Occipital lobe (tissue), 2 donors: ENCODE measurements around the gene CELSR1. TPM values are rescaled to one million over a fixed set of nuclear protein-coding genes. Genes with fewer than 3 reads are reported as not detected.
"Not testable (repeated sequence)": the region's sequence is repeated elsewhere in the genome, so short reads cannot be mapped to it uniquely, and the experiment has no call there.

Experiments
- DNase-seq: peaks from one replicate; lab custom pipeline; 2025; lab: John Stamatoyannopoulos, UW
- total RNA-seq: library from RNA; depleted of rRNA; stranded (reverse); fragments of >200 nt; gene quantifications from one replicate; pipeline ENCODE4 v1.2.3, GENCODE V29; 2014

The CELSR1 gene
- total RNA-seq, 1 donor from 2014 or later = 4.1 TPM

DNA sequence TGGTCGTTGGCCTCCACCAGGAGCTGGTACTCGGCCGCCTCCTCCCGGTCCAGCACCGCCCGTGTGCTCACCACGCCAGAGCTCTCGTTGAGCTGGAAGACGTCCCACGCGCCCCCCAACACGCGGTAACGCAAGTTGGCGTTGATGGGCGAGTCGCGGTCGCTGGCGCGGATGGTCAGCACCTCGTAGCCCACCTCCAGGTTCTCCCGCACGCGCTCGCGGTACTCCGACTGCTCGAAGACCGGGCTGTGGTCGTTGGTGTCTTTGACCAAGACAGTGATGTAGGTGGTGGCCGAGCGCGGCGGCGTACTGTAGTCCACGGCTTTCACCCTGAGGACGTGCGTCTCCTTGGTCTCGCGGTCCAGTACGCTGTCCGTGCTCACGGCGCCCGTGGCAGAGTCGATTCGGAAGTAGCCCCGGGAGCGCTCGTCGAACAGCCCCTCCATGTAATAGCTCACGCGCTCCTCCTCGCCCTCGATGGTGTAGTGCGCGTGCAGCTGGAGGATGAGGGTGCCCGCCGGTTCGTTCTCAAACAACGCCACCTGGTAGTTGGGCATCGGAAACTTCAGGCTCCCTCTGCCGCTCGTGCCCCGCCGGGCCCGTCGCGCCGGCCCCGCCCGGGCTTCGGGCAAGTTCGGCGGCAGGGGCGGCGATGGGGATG is 1.4 kb downstream of the CELSR1 start:
- no peak for DNase-seq

DNA sequence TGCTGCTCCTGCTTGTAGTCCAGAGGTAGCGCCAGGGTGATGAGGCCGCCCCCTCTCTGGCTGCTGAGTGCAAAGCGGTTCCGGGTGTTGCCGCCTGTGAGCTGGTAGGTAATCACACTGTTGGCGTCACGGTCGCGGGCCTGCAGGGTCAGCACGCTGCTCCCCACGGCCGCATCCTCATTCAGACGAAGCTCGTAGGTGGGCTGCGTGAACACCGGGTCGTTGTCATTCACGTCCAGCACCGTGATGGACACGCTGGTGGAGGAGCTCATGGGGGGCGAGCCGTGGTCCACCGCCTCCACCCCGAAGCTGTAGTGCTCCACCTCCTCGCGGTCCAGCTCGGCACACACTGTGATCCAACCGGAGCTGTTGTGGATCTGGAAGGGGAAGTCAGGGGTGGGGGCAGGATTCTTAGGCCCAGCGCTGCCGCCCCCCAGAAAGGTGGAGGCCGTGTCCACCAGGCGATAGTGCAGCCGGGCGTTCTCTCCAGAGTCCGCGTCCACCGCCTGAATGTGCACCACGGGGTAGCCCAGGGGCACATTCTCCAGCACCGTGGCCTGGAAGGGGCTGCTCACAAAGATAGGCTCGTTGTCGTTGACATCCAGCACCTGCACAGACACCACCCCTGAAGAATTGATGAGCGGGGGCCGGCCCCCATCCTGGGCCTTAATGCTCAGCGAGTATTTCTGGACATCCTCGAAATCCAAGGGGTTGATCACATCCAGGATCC is 2.4 kb downstream of the CELSR1 start:
- DNase-seq = no peak

DNA sequence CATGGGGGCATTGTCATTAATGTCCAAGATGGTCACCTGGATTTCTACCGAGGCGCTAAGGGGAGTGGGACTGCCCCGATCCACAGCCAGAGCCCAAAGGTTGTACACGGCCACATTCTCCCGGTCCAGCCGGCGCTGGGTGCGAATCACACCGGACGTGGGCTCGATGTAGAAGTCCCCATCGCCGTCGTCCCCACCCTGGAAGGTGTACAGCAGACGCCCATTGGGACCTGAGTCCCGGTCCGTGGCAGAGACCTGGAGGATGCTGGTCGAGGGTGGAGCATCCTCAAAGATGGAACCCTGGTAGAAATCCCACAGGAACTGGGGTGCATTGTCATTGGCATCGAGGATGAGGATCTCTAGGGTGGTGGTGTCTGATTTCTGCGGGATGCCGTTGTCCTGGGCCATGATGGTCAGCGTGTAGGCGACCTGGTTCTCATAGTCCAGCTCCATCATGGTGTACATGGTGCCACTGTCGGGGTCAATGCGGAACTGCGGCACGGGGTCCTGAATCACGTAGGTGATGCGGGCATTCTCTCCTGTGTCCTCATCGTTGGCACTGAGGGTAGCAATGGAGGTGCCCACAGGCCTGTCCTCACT is 3.1 kb downstream of the CELSR1 start:
- DNase-seq = no peak

DNA sequence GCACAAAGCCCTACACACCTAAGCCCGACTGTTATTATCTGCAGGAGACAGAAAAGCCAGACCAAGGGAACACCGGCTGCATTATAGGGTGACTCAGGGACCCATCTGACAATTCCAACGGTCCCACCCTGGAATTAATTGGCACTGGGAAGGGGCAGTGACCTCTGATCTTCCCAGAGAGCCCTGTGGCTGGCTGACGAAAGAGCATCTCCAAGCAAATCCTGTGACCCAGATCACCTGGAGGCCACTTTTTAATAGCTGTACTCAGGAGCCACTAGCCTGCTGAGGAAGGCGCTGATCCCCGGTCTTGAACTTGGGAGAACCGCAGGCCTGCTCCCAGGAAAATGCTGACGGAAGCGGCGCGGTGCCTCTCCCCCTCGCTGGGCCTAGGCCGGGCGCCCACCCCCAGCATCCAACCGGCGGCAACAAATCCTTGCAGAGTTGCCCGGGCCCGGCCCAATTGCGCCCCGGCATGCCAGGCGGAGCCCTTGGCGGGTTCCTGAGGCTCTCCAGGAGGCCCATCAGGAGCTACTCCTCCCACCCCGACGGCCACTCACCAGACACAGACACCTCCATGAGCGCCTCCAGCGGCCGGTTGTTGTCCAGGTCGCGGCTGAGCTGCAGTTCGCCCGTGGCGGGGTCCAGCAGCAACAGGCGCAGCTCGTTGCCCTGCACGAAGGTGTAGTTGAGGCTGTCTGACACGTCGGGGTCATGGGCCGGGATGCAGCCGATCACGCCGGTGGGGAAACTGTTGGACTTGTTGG is 4.2 kb downstream of the CELSR1 start:
- DNase-seq = no peak

DNA sequence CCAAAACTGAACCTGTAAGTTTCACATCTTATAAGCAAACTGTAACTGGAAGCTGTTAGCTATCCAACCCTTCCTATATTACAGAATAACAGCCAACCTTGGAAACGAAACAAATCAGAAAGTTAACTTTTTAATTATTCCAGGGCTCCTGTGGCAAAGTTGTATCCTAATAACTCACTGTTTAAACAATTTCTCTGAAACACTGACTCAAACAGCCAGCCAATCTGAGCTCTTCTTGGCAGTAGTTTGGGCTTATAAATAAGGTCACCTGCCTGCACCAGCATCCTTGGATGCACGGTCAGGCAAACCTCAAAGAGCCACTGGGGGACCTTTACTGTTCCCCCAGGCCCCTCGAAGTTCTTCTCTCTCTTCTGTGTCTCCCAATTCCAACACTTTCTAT is 5.0 kb downstream of the CELSR1 start:
- DNase-seq = no peak

DNA sequence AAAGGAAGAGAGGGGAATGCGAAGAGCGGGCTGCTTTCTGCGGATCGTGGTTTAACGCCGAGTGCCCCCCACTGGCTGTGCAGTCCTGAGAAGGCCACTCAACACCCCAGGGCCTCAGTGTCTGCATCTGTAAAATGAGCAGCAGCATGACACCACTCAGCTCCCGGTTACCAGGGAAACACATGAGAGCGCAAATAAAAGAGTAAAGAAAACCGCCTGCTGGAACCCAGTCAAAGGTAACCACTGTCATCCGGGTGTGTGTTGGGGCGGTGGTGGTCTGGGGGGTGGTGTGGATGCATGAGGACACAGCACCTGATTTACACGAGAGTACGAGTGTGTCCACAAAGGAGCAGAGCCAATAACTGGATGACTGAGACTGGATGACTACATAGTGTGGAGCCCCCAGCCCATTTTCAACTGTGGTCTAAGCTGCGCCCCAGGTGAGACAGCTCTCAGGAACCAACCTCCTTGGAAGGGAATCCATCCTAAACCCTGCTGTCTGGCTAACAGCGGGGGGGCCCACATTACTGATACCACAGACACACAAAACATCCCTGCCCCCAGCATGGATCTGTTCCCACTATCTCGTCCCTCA is 5.7 kb downstream of the CELSR1 start:
- no peak for DNase-seq

DNA sequence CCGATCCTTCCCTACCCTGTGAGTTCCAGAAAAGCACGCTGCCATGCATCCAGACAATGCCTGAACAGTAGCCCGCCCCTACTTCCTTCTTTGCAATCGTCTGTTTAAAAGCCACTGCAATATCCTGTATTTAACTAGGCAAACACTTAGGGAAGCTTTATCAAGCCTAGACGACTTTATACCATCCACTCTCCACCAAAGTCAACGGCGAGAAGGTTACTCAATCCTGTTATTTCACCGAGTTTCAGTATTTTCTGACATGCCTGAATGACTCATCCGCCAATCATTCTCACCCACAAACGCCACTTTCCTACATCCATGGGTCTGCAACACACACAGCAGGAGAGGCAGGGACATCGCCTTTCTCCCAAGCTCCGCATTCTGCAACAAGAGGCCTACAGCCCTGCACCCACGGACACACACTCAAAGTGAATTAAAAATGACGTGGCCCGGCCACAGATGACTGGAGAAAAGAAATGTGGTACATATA is 9.3 kb downstream of the CELSR1 start:
- no peak for DNase-seq

DNA sequence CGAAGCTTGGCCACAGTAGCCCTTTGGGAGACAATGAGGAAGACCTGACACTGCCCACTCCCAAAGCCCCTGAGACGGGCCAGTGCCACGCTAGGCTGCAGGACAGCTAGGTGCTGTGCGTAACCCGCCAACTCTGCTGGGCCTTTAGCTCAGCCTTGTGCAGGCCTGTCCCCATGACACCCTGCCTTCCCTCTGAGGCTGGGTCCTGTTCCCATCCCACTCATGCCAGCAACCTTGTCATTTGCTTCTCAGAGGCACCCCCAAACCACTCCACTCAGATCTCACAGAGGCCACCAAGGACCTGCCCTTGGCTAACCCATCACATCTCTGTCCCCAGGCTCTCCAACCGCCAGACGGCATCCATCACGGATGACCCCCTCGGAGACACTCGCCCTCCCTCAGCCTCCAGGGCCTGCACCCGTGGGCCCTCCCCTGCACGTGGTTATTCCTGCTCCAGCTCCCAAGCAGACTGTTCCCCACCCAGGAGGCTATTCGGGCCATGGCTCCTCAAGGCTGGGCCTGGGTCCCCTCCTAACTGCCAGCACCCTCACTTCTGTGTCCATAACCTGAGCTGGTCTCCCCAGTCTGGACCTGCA is 11.1 kb downstream of the CELSR1 start:
- no peak for DNase-seq

DNA sequence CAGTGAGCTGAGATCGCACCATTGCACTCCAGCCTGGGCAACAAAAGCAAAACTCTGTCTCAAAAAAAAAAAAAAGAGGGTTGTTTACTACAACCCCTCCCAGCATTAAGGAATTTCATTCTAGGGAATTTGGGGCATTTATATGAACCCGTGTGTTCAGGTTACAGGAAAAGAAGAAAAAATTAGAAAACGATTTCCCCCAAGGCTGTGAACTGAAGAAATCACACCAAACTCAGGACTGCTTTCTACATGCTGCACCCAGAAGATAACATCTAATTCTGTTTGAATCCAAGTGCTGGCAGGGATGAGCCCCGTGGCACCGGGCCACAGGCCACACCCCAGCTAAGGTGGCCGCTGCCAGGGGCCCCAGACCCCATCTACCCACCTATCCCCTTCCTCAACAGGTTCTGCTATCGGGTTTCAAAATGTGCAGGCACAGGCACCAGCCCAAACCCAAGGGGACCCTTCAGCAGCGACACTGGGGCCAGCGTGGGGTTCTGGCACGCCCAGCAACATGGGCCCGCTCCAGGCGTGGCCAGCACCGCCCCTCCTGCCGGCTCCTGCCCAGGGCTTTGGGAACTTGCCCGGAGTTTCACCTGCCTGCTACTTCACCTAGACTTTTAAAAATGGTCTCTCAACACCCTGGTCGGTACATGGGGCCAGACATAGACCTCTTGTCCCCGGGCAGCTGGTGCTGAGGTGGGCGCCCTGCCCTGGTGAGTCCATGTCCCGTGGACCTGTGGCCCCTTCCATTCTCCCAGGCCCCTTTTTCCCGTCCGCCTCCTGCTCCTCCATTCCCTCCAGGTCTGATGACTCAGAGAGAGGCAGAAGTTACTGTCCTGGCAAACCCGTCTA is 11.8 kb downstream of the CELSR1 start:
- DNase-seq = no peak

DNA sequence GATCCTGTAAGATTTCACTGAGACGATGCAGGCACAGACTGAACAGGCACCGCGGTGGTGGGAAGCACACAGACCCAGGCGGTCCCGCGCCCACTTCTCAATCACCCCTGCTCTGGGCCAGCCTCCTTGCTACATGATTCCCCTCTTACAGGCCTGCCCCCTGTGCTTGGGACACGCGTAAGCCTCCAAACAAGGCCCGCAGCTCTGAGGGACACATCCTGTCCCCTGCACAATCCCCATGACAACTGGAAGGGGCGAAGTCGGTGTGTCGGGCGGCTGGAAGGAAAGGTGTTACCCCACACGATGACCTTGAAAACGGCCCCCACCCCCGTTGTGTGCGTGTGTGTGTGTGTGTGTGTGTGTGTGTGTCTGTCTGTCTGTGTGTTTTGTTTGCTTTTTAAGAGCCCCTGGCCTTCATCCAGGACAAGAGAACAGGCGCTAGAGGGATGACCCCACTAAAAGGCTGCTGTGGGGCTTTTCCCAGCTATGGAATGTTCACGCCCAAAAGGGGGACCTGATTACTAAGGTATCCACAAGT is 13.1 kb downstream of the CELSR1 start:
- no peak for DNase-seq

DNA sequence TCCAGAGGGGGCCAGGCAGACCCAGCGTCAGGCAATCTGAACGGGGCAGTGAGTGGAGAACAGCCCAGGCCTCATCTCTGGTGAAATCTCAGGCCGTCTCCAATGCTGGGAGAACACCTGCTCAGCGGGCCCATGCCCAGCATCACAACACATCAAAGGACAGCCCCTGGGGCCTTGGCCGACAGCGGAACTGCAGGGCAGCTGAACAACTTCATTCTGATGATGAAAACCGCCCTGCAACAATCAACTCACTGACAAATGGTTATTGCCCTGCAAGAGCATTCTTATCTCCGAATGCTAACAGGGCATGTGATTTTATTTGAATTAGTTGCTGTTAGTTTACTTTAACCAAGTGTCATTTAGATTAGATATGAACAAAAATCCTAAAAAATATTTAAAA is 14.6 kb downstream of the CELSR1 start:
- no peak for DNase-seq

DNA sequence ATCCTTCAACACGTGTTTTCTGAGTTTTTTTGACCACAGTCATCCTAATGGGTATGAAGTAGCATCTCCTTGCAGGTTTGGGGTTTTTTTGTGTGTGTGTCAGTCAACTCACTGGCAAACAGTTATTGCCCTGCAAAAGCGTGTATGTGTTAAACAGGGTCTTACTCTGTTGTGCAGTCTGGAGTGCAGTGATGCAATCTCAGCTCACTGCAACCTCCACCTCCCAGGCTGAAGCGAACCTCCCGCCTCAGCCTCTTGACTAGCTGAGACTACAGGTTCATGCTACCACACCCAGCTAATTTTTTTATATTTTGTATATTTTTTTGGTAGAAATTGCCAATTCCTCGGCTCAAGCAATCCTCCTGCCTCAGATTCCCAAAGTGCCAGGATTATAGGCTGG is 15.4 kb downstream of the CELSR1 start:
- no peak for DNase-seq

DNA sequence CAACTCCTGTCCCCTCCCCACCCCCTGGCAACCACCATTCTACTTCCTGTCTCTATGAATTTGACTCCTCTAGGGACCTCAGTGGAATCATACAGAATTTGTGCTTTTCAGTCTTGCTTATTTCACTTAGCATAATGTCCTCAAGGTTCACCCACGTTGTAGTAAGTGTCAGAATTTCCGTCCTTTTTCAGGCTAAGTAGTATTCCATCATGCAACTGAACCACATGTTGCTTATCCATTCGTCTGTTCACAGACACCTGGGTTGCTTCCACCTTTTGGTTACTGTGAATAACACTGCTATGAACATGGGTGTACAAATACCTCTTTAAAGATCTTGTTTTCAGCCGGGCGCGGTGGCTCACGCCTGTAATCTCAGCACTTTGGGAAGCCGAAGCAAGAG is 16.5 kb downstream of the CELSR1 start:
- no peak for DNase-seq

DNA sequence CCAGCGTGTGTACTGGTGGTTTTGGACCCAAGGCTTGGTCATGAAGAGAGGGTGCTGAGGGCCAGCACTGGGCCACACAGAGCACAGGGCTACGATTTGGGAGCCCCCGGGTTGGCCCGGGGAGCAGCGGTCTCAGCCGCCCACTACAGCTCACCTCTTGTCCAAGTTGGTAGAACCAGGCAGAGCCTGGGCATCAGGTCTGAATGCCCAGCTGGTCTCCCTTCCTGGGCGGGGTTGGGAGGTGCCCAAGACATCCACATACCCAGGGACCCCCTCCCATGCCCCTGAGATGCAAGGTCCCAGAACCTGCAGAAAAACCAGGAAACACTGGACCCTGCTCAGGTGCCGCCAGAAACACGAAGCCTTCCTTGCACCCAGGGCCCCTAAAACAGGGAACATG is 18.0 kb downstream of the CELSR1 start:
- DNase-seq = no peak

DNA sequence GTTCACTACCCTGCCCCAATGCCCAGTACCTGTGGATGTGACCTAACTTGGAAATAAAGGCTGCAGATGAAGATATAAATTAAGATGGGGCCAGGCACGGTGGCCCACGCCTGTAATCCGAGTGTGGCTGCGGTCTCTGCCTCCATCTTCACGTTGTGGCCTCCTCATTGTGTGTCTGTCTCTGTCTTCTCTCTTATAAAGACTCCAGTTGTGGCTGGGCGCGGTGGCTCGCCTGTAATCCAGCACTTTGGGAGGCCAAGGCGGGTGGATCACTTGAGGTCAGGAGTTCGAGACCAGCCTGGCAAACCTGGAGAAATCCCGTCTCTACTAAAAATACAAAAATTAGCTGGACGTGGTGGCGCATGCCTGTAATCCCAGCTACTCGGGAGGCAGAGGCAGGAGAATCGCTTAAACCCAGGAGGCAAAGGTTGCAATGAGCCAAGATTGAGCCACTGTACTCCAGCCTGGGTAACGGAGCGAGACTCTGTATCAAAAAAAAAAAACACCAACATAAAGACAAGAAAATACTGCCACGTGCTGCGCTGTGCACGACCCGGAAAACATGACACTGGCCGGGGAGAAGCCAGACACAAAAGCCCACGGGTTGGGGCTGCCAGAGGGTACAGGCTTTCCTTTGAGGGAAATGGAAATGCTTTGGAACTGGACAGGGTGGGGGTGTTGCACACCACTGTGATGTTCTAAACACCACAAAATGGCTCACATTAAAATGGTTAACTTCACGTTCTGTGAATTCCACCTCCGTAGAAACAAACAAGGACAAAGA is 18.7 kb downstream of the CELSR1 start:
- DNase-seq = no peak

DNA sequence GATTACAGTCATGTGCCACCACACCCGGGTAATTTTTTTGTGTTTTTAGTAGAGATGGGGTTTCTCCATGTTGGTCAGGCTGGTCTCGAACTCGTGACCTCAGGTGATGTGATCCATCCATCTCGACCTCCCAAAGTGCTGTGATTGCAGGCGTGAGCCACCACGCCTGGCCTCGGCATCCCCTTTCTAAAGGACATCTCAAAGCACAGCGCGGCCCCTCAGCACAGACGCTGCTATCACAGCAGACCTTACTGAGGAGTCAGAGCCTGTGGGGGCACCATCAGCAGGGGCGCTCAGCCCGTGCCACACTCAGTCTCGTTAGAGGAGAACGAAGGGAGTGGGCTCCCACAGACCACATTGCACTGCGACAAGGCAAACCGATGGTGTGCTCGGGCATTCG is 19.4 kb downstream of the CELSR1 start:
- DNase-seq = no peak

DNA sequence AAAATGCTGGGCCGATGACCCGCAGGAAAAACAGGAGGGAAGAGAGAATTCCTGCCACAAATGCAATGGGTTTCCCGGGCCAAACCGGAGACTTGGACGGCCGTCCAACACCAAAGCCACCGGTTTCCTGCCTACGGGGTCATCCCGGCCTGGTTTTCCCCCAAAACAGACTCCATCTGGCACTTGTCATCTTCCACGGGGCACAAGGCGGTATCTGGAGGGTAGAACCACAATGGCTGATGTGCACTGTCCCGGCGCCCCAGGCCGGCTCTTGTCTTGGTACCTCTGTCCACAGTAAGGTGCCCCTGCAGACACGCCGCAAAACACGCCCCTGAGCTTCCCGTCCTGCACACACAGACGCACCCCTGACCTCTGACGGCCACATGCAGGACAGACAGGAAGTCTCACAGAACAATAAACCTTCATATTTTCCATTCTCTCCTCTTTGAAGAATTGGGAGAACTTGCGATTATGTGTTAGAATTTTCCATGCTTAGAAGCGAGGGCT is 20.1 kb downstream of the CELSR1 start:
- no peak for DNase-seq

DNA sequence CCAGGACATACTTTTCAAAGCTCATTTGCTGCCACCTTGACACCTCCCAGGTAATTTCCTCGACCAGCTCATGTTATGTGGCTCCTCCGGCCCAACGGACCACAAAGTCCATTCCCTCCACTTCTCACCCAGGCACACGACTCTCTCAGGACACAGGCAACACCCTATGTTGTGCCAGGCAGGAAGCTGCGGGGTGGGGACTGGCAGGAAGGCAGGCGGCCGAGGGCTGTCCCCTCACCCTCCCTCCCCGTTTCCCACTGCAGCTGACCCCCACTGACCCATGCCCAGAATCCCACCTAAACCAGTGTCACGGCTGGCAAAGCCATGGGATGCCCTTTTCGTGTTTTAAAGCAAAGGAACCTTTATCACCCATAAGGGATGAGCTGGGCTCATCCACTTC is 20.8 kb downstream of the CELSR1 start:
- DNase-seq = no peak

DNA sequence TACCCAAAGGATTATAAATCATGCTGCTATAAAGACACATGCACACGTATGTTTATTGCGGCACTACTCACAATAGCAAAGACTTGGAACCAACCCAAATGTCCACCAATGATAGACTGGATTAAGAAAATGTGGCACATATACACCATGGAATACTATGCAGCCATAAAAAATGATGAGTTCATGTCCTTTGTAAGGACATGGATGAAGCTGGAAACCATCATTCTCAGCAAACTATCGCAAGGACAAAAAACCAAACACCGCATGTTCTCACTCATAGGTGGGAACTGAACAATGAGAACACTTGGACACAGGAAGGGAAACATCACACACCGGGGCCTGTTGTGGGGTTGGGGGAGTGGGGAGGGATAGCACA is 21.3 kb downstream of the CELSR1 start:
- DNase-seq = not testable (repeated sequence)
